Memory B cell (primary cell): Measurements from ENCODE around the gene PNPLA8.

Experiments
- ATAC-seq: fragments of 150-1000 bp; cut with Tn5 transposase; 2 replicates; pipeline ENCODE4 v1.10.0; 2021; ENCODE audit warnings: low read depth, mild to moderate bottlenecking, moderate library complexity
- DNase-seq, 2 donors: peaks; one replicate each; pipeline ENCODE4 v3.0.0; 2022; ENCODE audit warnings: low spot score in 2 of 2
- H3K27ac Mint-ChIP-seq: one replicate; pipeline ENCODE4 v1.8.0; 2022; ENCODE audit warnings: mild to moderate bottlenecking, moderate library complexity, mixed read lengths
- H3K27me3 Mint-ChIP-seq: one replicate; pipeline ENCODE4 v1.8.0; 2022; ENCODE audit warnings: mixed read lengths
- H3K36me3 Mint-ChIP-seq: one replicate; pipeline ENCODE4 v1.8.0; 2022; ENCODE audit warnings: mild to moderate bottlenecking, mixed read lengths
- H3K4me1 Mint-ChIP-seq: one replicate; pipeline ENCODE4 v1.8.0; 2022; ENCODE audit warnings: mixed read lengths
- H3K4me3 Mint-ChIP-seq: one replicate; pipeline ENCODE4 v1.8.0; 2022; ENCODE audit warnings: mild to moderate bottlenecking, moderate library complexity, mixed read lengths
- H3K9me3 Mint-ChIP-seq: one replicate; pipeline ENCODE4 v1.8.0; 2022; ENCODE audit warnings: mixed read lengths

The PNPLA8 gene

DNA sequence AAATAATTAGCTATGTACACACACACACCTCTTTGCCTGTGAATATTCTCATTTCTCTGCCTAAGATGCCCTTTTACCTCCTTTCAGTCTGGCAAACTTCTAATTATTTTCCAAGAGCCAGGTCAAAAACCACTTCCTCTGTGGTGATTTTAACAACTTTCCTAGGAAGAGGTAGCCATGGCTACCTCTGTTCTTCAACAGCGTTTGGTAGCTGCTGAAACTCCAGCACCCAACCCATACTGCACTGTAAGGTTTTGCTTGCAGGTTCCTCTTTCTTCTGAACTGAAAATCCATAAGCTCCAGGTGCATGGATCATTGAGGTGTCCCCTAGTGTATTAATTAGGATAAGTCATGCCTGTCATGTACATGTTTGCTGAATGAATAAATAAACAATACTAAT lies 95.3 kb downstream of the PNPLA8 start:
- ATAC-seq (no peak), DNase-seq (no peak)
- H3K4me1 Mint-ChIP-seq = no peaks in the 10 kb centered on the region
- H3K27ac Mint-ChIP-seq = no peak overlapping the region
- H3K9me3 Mint-ChIP-seq = peaks cover 7% of the 10 kb centered on the region
- peaks cover 21% of the 10 kb centered on the region for H3K27me3 Mint-ChIP-seq
- H3K36me3 Mint-ChIP-seq = peaks cover 9% of the 10 kb centered on the region
- no peak overlapping the region for H3K4me3 Mint-ChIP-seq

DNA sequence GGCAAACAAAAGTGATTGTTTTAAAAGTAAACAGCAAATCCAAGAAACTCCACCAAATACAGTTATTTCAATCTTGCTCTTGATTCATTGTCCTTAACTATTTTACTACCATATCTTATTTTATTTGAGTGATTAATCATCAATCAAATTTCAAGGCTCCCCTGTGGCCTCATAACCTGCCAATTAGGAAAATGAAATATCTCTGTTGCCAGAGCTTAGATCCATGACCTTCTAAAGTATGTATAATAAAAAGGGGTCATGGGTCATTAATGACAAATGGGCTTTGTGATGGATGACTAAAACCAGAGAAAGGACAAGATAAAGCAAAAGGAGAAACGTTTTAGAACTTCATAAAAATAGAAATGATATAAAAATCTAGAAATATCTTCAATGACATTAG lies 98.2 kb downstream of the PNPLA8 start:
- H3K4me1 Mint-ChIP-seq = peaks cover 3% of the 10 kb centered on the region
- H3K27me3 Mint-ChIP-seq = peaks cover 21% of the 10 kb centered on the region
- peaks cover 1% of the 10 kb centered on the region for H3K36me3 Mint-ChIP-seq
- no peak overlapping the region for H3K4me3 Mint-ChIP-seq
- ATAC-seq (no peak), DNase-seq (no peak)
- H3K9me3 Mint-ChIP-seq = no peaks in the 10 kb centered on the region
- no peak overlapping the region for H3K27ac Mint-ChIP-seq

DNA sequence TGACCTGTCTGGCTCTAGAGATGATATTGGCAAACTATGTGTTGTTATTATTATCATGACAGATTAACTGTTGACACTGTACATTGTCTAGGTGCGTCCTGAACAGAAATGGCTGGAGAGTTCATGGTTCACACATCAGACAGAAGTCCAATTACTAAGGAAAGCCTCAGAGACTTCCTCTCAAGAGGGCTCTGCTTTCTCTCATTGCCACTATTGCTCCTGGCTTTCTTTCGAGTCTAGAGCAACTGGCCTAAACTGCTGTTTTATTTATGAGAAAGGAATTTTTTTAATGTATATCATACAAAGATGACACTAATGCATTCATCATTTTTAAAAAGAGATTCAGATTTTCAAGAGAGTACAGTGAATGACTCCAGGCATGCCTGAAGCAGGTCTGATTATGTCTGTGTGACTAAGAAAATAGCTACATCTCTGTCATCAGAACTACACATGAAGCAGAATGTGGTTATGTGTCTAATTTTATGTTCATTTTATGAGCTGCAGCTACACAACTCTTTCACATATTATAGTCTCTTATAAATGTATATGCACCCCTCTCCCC lies 100.1 kb downstream of the PNPLA8 start:
- no peak for DNase-seq
- H3K4me3 Mint-ChIP-seq = no peak overlapping the region
- H3K27ac Mint-ChIP-seq = no peak overlapping the region
- no peak for ATAC-seq
- no peaks in the 10 kb centered on the region for H3K9me3 Mint-ChIP-seq
- no peaks in the 10 kb centered on the region for H3K36me3 Mint-ChIP-seq
- peaks cover 20% of the 10 kb centered on the region for H3K27me3 Mint-ChIP-seq
- H3K4me1 Mint-ChIP-seq = peaks cover 6% of the 10 kb centered on the region

DNA sequence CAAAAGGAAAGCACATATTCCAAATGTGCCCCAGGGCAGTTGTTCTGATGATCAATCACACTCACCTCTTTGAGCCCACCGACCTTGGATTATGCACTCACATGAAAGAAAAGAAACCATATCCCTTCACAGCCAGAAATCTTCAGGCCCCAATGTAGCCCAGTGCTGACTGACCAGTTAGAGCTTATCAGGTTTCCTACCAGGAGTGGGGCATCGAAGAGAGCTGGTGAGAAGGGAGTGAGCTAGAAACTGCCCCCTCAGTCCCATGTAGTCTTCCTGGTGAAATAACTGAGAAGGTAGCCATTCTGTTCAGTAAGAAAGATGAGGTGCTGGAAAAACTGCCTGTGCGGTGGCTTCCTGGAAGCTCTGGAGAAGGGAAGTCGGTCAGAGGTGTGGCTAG lies 101.9 kb downstream of the PNPLA8 start:
- Mint-ChIP-seq H3K27ac (no peak overlapping the region), H3K27me3 (peaks cover 19% of the 10 kb centered on the region), H3K4me3 (no peak overlapping the region), H3K36me3 (no peaks in the 10 kb centered on the region), H3K4me1 (peaks cover 14% of the 10 kb centered on the region), H3K9me3 (no peaks in the 10 kb centered on the region)
- no peak for ATAC-seq
- DNase-seq = no peak

DNA sequence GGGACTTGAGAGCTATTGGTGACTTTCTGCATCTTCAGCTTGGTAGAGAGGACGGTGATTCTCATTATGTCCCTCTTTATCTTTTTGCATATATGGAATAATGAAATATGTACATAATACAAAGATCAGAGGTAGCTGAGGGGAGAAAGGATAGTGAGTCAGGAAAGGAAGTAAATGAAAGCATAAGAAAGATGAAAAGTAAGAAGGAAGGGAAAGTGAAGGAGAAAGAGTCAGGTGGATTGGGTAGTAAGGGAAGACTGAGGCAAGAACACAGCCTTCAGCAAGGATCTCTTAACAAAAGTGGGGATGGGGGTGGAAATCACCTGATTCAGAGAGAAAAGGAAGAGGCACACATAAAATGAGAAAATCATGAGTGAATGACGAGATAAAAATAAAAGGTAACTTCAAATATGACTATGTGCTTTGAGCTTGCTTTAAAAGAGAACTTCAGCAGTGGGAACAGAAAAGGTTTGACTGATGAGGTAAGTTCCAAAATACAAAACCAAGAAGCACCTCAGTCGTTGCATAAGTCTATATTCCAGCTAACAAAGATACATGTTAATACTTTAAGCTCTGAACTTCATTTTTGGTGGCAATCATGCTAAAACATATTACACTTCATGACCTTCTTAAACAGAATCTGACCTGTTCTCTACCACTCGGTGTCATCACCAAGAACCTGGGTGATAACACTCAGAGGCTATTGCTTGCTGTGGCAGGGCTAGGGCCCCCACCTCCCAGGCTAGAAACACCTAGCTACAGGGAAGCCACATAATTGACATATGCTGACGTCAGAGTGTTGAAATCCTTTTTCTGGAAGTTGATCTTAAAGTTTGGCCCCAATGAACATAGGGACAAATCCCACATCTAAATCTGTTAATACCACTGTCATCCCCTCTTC lies 102.6 kb downstream of the PNPLA8 start:
- no peaks in the 10 kb centered on the region for H3K9me3 Mint-ChIP-seq
- peaks cover 16% of the 10 kb centered on the region for H3K4me1 Mint-ChIP-seq
- no peaks in the 10 kb centered on the region for H3K36me3 Mint-ChIP-seq

DNA sequence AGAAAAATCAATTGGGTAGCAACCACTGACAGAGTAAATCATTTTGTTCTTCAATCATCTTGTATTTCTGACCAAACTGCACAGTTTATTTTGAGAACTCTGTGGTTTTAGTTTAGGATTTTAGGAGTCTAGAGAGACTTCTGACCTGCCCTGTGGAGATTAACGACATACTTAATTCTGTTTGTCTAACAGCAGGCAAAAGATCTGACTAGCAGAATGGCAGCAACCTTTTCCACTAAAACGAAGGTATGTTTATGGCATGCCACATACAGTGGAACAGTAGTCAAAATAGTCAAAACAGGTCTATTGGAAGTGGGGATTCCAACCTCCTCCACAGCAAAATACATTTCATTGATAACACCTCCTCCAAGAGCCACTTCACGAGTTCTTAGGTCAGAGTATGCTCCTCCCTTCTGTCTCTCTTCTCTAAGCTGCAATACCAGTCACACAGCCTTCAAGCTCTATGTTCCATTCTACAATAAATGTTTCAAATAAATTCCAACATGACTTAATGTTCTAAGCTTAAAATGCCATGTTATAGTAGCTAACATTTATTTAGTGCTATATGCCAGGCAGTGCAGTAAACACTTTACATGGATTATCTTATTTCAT lies 104.1 kb downstream of the PNPLA8 start:
- Mint-ChIP-seq H3K36me3 (no peaks in the 10 kb centered on the region), H3K4me1 (peaks cover 20% of the 10 kb centered on the region), H3K9me3 (no peaks in the 10 kb centered on the region), H3K27me3 (peaks cover 21% of the 10 kb centered on the region), H3K27ac (no peak overlapping the region), H3K4me3 (no peak overlapping the region)
- ATAC-seq (no peak), DNase-seq (no peak)

More for the DNA sequence above, 102.6 kb downstream of the PNPLA8 start:
- H3K4me3 Mint-ChIP-seq = no peak overlapping the region
- H3K27ac Mint-ChIP-seq = no peak overlapping the region
- ATAC-seq (no peak), DNase-seq (no peak)
- H3K27me3 Mint-ChIP-seq = peaks cover 19% of the 10 kb centered on the region
